SH-SY5Y (cell line): Measurements from ENCODE around the gene PRAMEF1.

Source experiments
- GATA2 ChIP-seq: IDR thresholded peaks from 2 replicates; pipeline ENCODE4 v1.6.1; 2011; ENCODE audit warnings: mild to moderate bottlenecking, low read depth, low read length
- GATA3 ChIP-seq: IDR thresholded peaks from 2 replicates; pipeline ENCODE4 v1.6.1; 2011; ENCODE audit warnings: low read depth, mild to moderate bottlenecking, low read length, moderate library complexity

DNA sequence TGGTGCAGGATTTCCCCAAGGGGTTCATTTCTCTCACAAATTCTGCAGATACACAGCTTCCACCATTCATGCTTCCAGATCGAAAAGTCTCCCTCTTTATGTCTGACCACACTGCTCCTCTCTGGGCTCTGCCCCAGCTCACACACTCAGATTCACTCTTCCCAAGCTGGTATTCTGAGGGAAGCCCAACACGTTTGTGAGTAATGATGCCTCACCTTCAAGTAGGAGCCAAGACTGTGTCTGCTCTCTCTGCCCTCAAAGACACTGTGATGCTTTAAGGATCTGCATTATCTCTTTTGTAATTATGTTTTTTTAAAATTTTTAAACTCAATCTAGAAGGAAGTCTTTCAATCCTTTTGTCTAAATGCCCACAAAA, 20.2 kb downstream of the PRAMEF1 start:
- TF ChIP-seq GATA3 (no peak), GATA2 (no peak)
